ENCODE results near the gene WASF2.

GRCh38 chr1:27417713-27418112 lies 72.3 kb downstream of the WASF2 start:
- TF ChIP-seq CTCF (IDR thresholded peaks at IDR 0.05) (no peak), POLR2A (IDR thresholded peaks at IDR 0.05) (no peak)

All from Peyer's patch (tissue), 4 donors.